Subcutaneous adipose tissue (tissue), 4 donors: ENCODE measurements around the gene NBEAL2. TPM values are rescaled to one million over a fixed set of nuclear protein-coding genes. Genes with fewer than 3 reads are reported as not detected.

ENCODE experiments used
- CTCF ChIP-seq: fragments of 450-650 bp; IDR thresholded peaks from one replicate; pipeline ENCODE4 v1.5.1; 2016; ENCODE audit warnings: low read depth, mild to moderate bottlenecking, control low read depth, antibody characterized with exemption, moderate library complexity
- total RNA-seq, 4 donors: library from RNA; depleted of rRNA; stranded (reverse); fragments of >200 nt; gene quantifications; one replicate each; pipeline ENCODE4 v1.1.0, GENCODE V29; 2016

Gene NBEAL2
- total RNA-seq, 4 donors from 2014 or later: 13.4 to 62.2 (median 23.6) TPM

GRCh38 chr3:46934072-46934471, 45.4 kb upstream of the NBEAL2 start:
- no peak for TF ChIP-seq CTCF

- TF ChIP-seq CTCF: no peak
These were observed 44.8 kb upstream of the NBEAL2 start for GRCh38 chr3:46934498-46935167.

- TF ChIP-seq CTCF: no peak
These were observed 44.2 kb upstream of the NBEAL2 start for GRCh38 chr3:46935168-46935858.

GRCh38 chr3:46935989-46936558, 43.4 kb upstream of the NBEAL2 start:
- no peak for TF ChIP-seq CTCF

- TF ChIP-seq CTCF: no peak
These were observed 42.7 kb upstream of the NBEAL2 start for GRCh38 chr3:46936733-46937250.

GRCh38 chr3:46938118-46938517, 41.3 kb upstream of the NBEAL2 start:
- TF ChIP-seq CTCF: no peak
